HAP-1 (cell line): ENCODE data around the gene HCRTR1.
A peak's percentile ranks its signal among the peaks of the same experiment; 100 is the strongest.
"Not testable (repeated sequence)": the region's sequence is repeated elsewhere in the genome, so short reads cannot be mapped to it uniquely, and the experiment has no call there.

ENCODE experiments used
- DNase-seq, 2 experiments: peaks; one replicate each; pipeline ENCODE4 v3.0.0-alpha.2; 2016 to 2020; ENCODE audit warnings: low spot score in 2 of 2
- H3K27me3 ChIP-seq: fragments of 250-450 bp; sonication (Bioruptor Pico); 2 replicates; pipeline ENCODE4 v1.5.1; 2020; ENCODE audit warnings: low read depth, mild to moderate bottlenecking, moderate library complexity
- H3K36me3 ChIP-seq: fragments of 250-450 bp; sonication (Bioruptor Pico); replicated peaks from 2 replicates; pipeline ENCODE4 v1.5.1; 2020; ENCODE audit warnings: mild to moderate bottlenecking
- H3K4me1 ChIP-seq: fragments of 250-450 bp; sonication (Bioruptor Pico); 2 replicates; pipeline ENCODE4 v1.5.1; 2020; ENCODE audit warnings: mild to moderate bottlenecking
- H3K4me3 ChIP-seq: fragments of 250-450 bp; sonication (Bioruptor Pico); 2 replicates; pipeline ENCODE4 v1.5.1; 2020; ENCODE audit warnings: mild to moderate bottlenecking, moderate library complexity
- H3K9me3 ChIP-seq: fragments of 250-450 bp; sonication (Bioruptor Pico); 2 replicates; pipeline ENCODE4 v1.5.1; 2020; ENCODE audit warnings: mild to moderate bottlenecking, moderate library complexity
- in situ Hi-C: fragments of 300-500 bp; cut with MboI; formaldehyde crosslinking; loops from 3 replicates; pipeline ENCODE4 v1.14.3; 2020; ENCODE audit warnings: low sequenced_read_pairs, inconsistent platforms, mixed read lengths

The HCRTR1 gene

DNA sequence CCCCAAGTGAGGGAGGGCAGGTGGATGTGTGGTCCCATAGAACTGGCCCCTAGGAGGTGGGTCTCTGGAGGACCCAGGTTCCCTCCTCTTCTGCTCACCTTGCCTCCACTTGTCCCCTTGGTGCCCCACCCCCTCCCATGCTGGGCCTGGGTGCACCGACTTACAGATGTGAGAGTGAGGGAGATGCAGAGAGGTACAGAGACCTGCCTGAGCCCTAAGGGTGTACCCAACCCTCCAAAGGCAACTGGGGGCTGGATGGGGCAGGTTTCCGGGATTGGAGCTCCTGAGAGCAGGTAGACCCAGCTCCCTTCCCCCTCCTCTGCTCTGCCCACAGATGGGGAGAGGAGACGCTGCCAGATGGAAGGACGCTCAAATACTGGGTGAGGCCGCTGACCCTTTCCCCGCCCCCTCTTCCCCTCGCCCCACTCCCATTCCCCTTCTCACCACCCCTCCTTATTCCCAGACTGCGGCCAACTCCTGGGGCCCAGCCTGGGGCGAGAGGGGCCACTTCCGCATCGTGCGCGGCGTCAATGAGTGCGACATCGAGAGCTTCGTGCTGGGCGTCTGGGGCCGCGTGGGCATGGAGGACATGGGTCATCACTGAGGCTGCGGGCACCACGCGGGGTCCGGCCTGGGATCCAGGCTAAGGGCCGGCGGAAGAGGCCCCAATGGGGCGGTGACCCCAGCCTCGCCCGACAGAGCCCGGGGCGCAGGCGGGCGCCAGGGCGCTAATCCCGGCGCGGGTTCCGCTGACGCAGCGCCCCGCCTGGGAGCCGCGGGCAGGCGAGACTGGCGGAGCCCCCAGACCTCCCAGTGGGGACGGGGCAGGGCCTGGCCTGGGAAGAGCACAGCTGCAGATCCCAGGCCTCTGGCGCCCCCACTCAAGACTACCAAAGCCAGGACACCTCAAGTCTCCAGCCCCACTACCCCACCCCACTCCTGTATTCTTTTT, 30.8 kb upstream of the HCRTR1 start:
- in situ Hi-C loops, result no loop called here
- H3K27me3 ChIP-seq, result peaks cover 3% of the 10 kb centered on the region
- no peaks in the 10 kb centered on the region for H3K9me3 ChIP-seq
- H3K4me3 ChIP-seq, result no peak overlapping the region
- no peak for DNase-seq
- no peaks in the 10 kb centered on the region for H3K36me3 ChIP-seq
- H3K4me1 ChIP-seq, result no peaks in the 10 kb centered on the region

DNA sequence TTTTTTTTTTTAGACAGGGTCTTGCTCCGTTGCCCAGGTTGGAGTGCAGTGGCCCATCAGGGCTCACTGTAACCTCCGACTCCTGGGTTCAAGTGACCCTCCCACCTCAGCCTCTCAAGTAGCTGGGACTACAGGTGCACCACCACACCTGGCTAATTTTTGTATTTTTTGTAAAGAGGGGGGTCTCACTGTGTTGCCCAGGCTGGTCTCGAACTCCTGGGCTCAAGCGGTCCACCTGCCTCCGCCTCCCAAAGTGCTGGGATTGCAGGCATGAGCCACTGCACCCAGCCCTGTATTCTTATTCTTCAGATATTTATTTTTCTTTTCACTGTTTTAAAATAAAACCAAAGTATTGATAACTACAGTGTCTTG, 30.2 kb upstream of the HCRTR1 start:
- H3K9me3 ChIP-seq, H3K27me3 ChIP-seq, H3K36me3 ChIP-seq, H3K4me3 ChIP-seq, in situ Hi-C loops, DNase-seq, H3K4me1 ChIP-seq: not testable (repeated sequence)

DNA sequence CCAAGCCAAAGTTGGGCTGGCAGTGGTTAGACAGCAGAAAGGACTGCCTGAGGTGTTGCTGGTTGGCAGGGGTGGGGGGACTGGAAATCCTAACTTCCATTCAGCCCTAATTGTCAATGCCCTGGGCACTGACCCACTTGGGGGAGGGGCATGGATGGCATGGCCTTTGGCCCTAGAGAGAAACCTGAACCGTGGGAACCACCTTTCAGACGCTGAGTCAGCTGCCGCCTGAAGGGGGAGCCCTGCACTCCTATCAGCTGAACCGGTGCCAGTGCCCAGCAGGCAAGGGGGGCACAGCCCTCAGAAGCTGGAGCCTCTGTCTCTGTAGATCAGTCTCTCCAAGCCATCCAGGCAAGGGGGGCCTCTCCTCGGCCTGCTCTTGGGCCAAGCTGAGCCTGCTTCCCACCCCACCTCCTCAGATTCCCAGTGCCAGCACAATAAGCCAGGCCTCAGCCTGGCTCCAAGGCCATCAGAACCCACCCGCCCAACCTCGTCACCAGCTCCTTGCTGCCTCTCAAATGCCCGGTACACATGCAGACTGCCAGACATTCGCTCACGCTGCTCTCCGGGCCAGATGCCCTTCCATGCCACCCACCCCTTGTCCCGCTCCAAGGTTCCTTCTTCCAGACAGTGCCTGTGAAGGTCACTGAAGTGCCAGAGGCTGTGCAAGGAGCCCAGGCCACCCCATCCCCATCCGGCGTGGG, 29.6 kb upstream of the HCRTR1 start:
- H3K4me3 ChIP-seq, result no peak overlapping the region
- no peaks in the 10 kb centered on the region for H3K9me3 ChIP-seq
- H3K27me3 ChIP-seq, result peaks cover 6% of the 10 kb centered on the region
- peak in 1 of 2 experiments; percentile 67 for DNase-seq
- in situ Hi-C loops, result no loop called here
- H3K36me3 ChIP-seq, result no peaks in the 10 kb centered on the region
- no peaks in the 10 kb centered on the region for H3K4me1 ChIP-seq

DNA sequence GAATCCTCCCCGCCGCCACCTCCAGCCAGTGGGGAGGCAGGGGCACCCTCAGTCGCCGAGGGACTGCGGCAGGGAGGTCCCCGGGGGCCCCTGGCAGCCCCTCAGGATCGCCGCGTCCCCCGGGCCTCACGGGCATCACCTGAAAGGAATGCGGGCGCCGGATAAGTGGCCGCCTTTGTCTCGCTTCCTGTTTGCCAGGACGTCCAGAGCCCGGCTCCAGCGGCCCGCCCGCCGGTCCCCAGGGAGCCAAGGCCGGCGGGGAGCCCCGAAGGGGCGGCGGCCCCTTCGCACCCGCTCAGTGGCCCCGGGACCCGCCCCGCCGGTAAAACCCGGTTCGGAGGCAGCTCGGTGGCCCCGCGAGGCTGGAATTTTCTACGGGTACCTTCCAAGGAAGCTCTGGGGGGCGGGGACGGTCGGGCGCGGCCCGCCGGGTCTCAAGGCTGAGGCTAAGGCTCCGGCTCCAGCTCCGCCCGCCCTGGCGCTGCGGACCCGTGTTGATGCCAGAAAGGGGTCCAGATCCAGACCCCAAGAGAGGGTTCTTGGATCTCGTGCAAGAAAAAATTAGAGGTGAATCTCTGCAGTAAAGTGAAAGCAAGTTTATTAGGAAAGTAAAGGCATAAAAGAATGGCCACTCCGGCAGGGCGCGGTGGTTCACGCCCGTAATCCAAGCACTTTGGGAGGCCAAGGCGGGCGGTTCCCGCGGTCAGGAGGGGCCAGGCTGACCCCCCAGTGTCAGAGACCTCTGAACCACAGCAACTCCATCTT, 28.6 kb upstream of the HCRTR1 start:
- H3K4me3 ChIP-seq, result no peak overlapping the region
- H3K36me3 ChIP-seq, result no peaks in the 10 kb centered on the region
- no peak for DNase-seq
- H3K9me3 ChIP-seq, result no peaks in the 10 kb centered on the region
- no peaks in the 10 kb centered on the region for H3K4me1 ChIP-seq
- in situ Hi-C loops, result no loop called here
- H3K27me3 ChIP-seq, result peaks cover 6% of the 10 kb centered on the region

DNA sequence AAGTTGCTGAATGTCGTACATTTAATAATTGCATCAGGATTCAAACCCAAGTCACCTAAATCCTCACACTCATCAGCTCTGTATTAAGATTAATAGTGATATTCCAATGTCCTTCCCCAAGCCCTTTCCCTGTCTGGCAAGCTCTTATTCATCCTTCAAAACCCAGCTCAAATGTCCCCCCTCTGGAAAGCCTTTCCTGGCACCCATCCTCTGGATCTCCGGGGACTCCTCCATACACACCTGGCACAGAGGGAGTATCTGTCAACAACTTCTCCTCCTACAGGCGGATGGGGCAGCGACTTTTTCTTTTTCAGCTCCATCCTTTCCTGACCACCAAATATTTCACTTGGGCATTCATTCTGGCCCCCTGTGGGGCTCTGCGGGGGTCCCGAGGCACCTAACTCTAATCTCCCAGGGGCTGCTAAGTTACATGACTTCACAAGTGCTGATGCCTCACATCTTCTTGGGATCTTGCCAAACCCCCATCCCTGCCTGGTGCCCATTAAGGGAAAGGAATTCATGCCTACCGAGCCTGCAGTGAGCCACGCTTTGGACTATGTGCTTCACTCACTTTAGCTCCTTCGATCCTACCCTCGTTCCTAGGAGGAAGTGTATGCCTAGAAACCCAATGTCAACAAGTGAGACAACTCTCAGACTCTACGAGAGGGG, 25.9 kb upstream of the HCRTR1 start:
- Histone ChIP-seq H3K27me3 (peaks cover 8% of the 10 kb centered on the region), H3K4me3 (no peak overlapping the region), H3K4me1 (no peaks in the 10 kb centered on the region), H3K36me3 (no peaks in the 10 kb centered on the region), H3K9me3 (no peaks in the 10 kb centered on the region)
- in situ Hi-C loops, result no loop called here
- no peak for DNase-seq

DNA sequence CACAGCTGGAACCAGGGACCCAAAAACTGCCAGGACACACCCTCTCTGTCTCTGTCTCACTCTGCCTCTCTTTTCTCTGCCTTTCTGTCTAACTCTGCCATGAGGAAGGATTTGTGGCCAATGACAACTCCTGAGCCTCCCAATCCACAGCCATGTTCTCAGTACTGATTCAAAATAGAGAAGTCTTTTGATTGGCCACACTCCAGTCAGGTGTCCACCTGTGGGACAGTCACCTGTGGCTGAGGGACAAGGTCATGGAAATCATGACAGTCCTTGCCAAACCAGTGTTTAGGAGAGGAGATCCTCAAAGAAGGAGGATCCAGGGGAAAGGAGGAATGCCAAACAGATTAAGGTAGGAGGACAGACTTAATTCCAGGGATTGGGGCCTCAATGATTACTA, 25.4 kb upstream of the HCRTR1 start:
- Histone ChIP-seq H3K9me3 (no peaks in the 10 kb centered on the region), H3K36me3 (no peaks in the 10 kb centered on the region), H3K4me3 (no peak overlapping the region), H3K4me1 (no peaks in the 10 kb centered on the region), H3K27me3 (peaks cover 14% of the 10 kb centered on the region)
- in situ Hi-C loops, result no loop called here
- no peak for DNase-seq

DNA sequence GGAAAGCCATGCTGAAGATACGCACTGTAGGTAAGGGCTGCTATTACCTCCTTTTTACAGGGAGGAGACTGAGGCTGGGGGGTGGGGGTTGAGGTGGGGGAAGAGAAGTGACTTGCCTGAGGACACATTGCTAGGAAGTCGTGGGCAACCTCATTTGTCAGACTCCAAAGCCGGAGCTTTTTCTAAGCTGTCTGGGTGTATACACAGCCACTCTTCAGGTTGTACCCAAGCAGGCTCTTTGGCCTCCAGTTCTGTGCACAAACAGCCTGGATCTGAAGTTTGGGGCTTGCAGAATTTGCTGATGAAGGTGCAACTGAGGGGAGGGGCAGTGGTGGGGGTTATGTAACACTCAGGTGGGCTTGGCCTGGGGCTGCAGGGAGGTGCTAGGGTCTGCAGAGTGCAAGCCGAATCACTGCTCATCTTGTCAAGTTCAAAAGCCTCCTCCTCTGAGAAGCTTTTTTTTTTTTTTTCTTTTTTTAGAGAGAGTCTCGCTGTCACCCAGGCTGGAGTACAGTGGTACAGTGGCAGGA, 24.3 kb upstream of the HCRTR1 start:
- Histone ChIP-seq H3K27me3 (peaks cover 14% of the 10 kb centered on the region), H3K36me3 (no peaks in the 10 kb centered on the region), H3K4me3 (no peak overlapping the region), H3K4me1 (no peaks in the 10 kb centered on the region), H3K9me3 (no peaks in the 10 kb centered on the region)
- no peak for DNase-seq
- in situ Hi-C loops, result no loop called here

DNA sequence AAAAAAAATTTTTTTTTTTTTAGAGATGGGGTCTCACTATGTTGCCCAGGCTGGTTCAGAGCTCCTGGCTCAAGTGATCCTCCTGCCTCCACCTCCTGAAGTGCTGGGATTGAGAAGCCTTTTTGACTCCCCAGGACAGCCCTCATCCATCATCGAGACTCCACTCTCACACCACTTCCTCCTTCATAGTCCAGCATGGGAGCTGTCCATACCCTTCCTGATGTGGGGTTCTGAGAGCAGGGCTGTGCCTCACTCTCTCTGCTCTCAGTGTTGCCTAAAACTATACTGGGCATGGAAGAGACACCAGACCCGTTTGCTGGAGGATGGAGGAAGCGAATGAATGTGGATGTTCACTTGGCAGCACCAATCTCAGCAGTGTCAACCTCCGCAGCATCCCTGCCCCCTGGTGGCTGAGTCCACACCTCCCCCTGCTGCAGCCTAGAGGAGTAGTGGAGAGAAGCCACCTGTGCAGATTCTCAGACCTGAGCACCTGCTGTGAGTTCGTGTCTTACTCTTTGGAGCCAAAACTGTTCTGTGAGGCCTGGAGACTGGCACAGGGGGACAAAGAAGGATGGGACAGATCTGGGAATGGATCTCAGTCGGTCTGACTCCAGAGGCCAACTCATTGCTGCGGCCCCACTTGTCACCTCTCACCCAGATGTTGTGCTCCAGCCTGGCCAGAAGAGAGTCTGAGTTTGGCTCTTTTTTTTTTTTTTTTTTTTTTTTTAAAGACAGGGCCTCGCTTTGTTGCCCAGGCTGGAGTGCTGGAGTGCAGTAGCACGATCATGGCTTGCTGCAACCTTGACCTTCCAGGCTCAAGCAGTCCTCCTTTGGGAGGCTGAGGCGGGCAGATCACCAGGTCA, 23.5 kb upstream of the HCRTR1 start:
- in situ Hi-C loops, result no loop called here
- DNase-seq, result peak; percentile 21 to 87

DNA sequence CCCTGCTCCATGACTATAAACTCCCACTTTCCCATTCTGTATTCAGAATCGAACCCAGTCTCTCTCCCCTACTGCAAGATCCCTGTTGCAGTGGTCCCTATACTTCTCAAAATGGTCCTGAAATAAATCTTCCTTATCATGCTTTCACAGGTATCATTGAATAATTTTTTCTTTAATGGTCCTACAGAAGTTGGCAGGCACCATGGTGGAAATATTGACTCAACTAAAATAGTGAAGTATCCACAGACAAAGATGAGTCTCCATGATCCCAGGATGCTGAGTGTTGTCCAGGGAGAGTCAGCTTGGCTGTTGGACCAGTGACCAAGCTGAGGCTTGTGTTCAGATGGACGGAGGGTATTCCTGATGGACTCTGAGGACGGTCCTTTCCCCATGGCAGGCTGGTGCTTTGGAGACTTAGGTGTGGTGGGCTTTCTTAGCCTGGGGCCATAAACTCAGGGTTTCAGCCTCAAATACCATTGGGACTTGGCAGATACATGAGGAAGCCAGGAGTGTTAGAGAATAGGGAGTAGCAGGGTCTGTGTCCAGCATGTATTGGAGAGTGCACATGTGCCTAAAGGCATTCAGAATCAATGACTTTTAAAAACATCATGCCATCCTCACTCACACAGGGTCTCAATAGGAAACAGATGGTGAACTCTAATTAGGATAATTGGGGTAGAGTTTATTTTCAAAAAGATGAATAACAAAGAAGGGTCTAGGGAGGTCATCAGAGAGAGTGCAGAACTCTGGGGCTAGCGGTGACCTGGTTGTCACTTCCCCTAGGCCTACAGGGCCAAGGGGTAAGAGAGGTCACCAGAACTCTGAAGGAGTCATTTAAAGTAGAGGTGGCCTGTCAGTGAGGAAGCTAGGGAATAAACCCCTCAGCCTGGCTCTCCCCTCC, 21.4 kb upstream of the HCRTR1 start:
- H3K36me3 ChIP-seq, result no peaks in the 10 kb centered on the region
- H3K27me3 ChIP-seq, result peaks cover 14% of the 10 kb centered on the region
- H3K4me3 ChIP-seq, result no peak overlapping the region
- H3K9me3 ChIP-seq, result no peaks in the 10 kb centered on the region
- no peak for DNase-seq
- in situ Hi-C loops, result no loop called here
- H3K4me1 ChIP-seq, result no peaks in the 10 kb centered on the region

More for the DNA sequence above, 23.5 kb upstream of the HCRTR1 start:
- Histone ChIP-seq H3K4me1 (no peaks in the 10 kb centered on the region), H3K27me3 (peaks cover 14% of the 10 kb centered on the region), H3K9me3 (no peaks in the 10 kb centered on the region), H3K4me3 (no peak overlapping the region), H3K36me3 (no peaks in the 10 kb centered on the region)

DNA sequence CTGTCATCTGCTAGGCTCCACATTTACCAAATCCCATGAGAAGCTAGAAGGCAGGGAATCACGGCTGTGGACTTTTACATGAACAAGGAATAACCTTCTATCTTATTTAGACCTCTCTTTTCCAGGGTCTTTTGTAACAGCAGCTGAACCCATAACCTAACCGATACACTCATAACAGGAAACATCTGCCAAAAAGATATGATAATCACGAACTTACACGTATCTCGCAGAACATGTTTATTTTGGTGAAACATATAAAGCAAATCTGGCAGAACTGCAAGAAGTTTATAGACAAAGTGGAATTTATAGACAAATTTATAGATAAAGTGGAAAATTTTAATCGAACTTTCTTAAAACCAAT, 20.8 kb upstream of the HCRTR1 start:
- Histone ChIP-seq H3K27me3 (peaks cover 10% of the 10 kb centered on the region), H3K36me3 (no peaks in the 10 kb centered on the region), H3K4me3 (no peak overlapping the region), H3K9me3 (no peaks in the 10 kb centered on the region), H3K4me1 (no peaks in the 10 kb centered on the region)
- in situ Hi-C loops, result no loop called here
- no peak for DNase-seq

DNA sequence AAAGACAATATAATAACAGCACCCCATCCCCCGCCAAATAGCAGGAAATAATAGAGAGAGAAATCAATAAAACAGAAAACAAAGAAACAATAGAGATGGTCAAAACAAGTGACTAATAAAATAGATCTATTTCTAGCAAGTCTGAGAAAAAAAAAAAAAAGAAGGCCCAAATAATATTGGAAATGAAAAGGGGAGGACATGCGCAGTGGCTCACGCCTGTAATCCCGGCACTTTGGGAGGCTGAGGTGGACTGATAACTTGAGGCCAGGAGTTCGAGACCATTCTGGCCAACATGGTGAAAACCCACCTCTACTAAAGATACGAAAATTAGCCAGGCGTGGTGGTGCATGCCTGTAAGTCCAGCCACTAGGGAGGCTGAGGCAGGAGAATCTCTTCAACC, 18.5 kb upstream of the HCRTR1 start:
- peaks cover 4% of the 10 kb centered on the region; the same call in 1 of the 2 replicates for H3K4me1 ChIP-seq
- peaks cover 7% of the 10 kb centered on the region for H3K27me3 ChIP-seq
- H3K9me3 ChIP-seq, result no peaks in the 10 kb centered on the region
- no peaks in the 10 kb centered on the region for H3K36me3 ChIP-seq
- no peak for DNase-seq
- in situ Hi-C loops, result no loop called here
- no peak overlapping the region for H3K4me3 ChIP-seq

DNA sequence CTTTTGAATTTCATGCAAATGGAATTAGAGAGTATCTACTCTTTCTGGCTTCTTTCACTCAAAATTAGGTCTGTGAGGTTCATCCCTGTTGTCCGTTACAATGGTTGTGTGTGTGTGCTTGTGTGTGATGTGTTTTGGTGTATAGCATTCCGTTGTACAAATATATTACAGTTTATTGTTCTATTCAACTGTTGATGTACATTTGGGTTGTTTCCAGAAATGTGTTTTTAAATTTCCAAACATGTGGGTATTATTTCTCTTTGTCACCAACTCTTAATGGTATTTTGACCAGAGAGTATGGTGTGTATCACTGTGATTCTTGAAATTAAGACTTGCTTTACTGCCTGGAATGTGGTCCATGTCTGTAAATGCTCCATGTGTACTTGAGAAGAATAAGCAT, 16.8 kb upstream of the HCRTR1 start:
- H3K9me3 ChIP-seq, result no peaks in the 10 kb centered on the region
- H3K4me3 ChIP-seq, result no peak overlapping the region
- no peak for DNase-seq
- H3K4me1 ChIP-seq, result peaks cover 4% of the 10 kb centered on the region; the same call in 1 of the 2 replicates
- in situ Hi-C loops, result no loop called here
- no peaks in the 10 kb centered on the region for H3K36me3 ChIP-seq
- peaks cover 9% of the 10 kb centered on the region for H3K27me3 ChIP-seq
